B cell (primary cell): ENCODE results near the gene MRPL10. TPM values are rescaled to one million over a fixed set of nuclear protein-coding genes. Genes with fewer than 3 reads are reported as not detected.

Source experiments
- ATAC-seq: fragments of 200-7000 bp; cut with Tn5 transposase; one replicate; pipeline ENCODE4 v1.10.0; 2021; ENCODE audit warnings: low read depth, mild to moderate bottlenecking, moderate number of reproducible peaks, moderate library complexity
- CTCF ChIA-PET: fragments of 350-600 bp; sonication (Branson Sonifier 250); formaldehyde crosslinking; loops from one replicate; lab custom pipeline; 2021; ENCODE audit warnings: antibody characterized with exemption, inconsistent platforms; lab: Charles Lee
- POLR2A ChIA-PET: fragments of 350-600 bp; sonication (Branson Sonifier 250); formaldehyde crosslinking; loops from one replicate; lab custom pipeline; 2021; ENCODE audit warnings: antibody characterized with exemption; lab: Charles Lee
- DNase-seq: peaks from one replicate; pipeline ENCODE4 v3.0.0; 2013
- H2AFZ ChIP-seq: 2 replicates; pipeline ENCODE4 v1.6.1; 2012; ENCODE audit warnings: mild to moderate bottlenecking, low read depth, low read length; ENCODE audit not compliant: insufficient read depth, poor library complexity, severe bottlenecking
- H3K27ac ChIP-seq, 2 donors: 1 replicate in 1 of 2; 2 replicates in 1 of 2; pipeline ENCODE4 v1.5.1; 2012 to 2013; ENCODE audit warnings: low read length in 2 of 2, mild to moderate bottlenecking in 2 of 2, moderate library complexity in 1 of 2
- H3K27me3 ChIP-seq, 4 experiments: fragments of 200-600 bp in 1 of 4; sonication (generic) in 1 of 4; replicated peaks in 1 of 4; 1 replicate in 2 of 4; 2 replicates in 2 of 4; pipeline versions ENCODE4 v1.6.1 to v1.7.0; 2013 to 2016; ENCODE audit warnings: low read length in 3 of 4, mild to moderate bottlenecking in 2 of 4, mixed read lengths in 1 of 4, moderate library complexity in 1 of 4; ENCODE audit not compliant: insufficient read depth in 4 of 4, control insufficient read depth in 3 of 4; ENCODE audit errors: control extremely low read depth in 1 of 4
- H3K36me3 ChIP-seq, 2 experiments: replicated peaks in 1 of 2; 1 replicate in 1 of 2; 2 replicates in 1 of 2; pipeline versions ENCODE4 v1.6.1 to v1.7.1; 2013; ENCODE audit warnings: low read length in 1 of 2; ENCODE audit not compliant: insufficient read depth in 2 of 2, control insufficient read depth in 1 of 2; ENCODE audit errors: control extremely low read depth in 1 of 2, extremely low read depth in 1 of 2
- H3K4me1 ChIP-seq, 2 donors: fragments of 200-600 bp in 1 of 2; sonication (generic) in 1 of 2; 1 replicate in 1 of 2; 2 replicates in 1 of 2; pipeline versions ENCODE4 v1.5.1 to v1.6.1; 2013 to 2017; ENCODE audit warnings: low read length in 2 of 2; ENCODE audit not compliant: control insufficient read depth in 2 of 2, insufficient read depth in 2 of 2
- H3K4me2 ChIP-seq: replicated peaks from 2 replicates; pipeline ENCODE3; 2012; ENCODE audit warnings: mild to moderate bottlenecking, low read depth, low read length; ENCODE audit not compliant: poor library complexity, severe bottlenecking
- H3K4me3 ChIP-seq, 5 experiments: fragments of 200-600 bp in 1 of 5; sonication (generic) in 1 of 5; 1 replicate in 3 of 5; 2 replicates in 2 of 5; pipeline versions ENCODE4 v1.5.1 to v1.7.0; 2011 to 2016; ENCODE audit warnings: low read length in 4 of 5, mild to moderate bottlenecking in 4 of 5, low read depth in 2 of 5, control low read depth in 1 of 5, moderate library complexity in 1 of 5; ENCODE audit not compliant: insufficient read depth in 1 of 5; ENCODE audit errors: control extremely low read depth in 1 of 5, extremely low read depth in 1 of 5
- H3K79me2 ChIP-seq: fragments of 200-600 bp; sonication (generic); one replicate; pipeline ENCODE4 v1.6.0; 2016; ENCODE audit warnings: low read length; ENCODE audit not compliant: control insufficient read depth, insufficient read depth
- H3K9ac ChIP-seq: fragments of 200-600 bp; sonication (generic); 2 replicates; pipeline ENCODE4 v1.6.1; 2017; ENCODE audit warnings: mild to moderate bottlenecking, low read length, moderate library complexity
- H3K9me3 ChIP-seq, 3 donors: one replicate each; pipeline versions ENCODE4 v1.6.1 to v1.7.1; 2013; ENCODE audit warnings: low read length in 2 of 3; ENCODE audit not compliant: control insufficient read depth in 2 of 3, insufficient read depth in 1 of 3; ENCODE audit errors: control extremely low read depth in 1 of 3
- H4K20me1 ChIP-seq: 2 replicates; pipeline ENCODE4 v1.6.0; 2012; ENCODE audit warnings: mild to moderate bottlenecking, low read length; ENCODE audit not compliant: insufficient read depth, control insufficient read depth, poor library complexity, severe bottlenecking
- H3K27ac Mint-ChIP-seq: one replicate; pipeline ENCODE4 v1.8.0; 2021; ENCODE audit warnings: mixed read lengths
- H3K27me3 Mint-ChIP-seq: one replicate; pipeline ENCODE4 v1.8.0; 2021; ENCODE audit warnings: mixed read lengths
- H3K4me1 Mint-ChIP-seq: one replicate; pipeline ENCODE4 v1.8.0; 2021; ENCODE audit warnings: mixed read lengths
- H3K4me3 Mint-ChIP-seq: one replicate; pipeline ENCODE4 v1.8.0; 2021; ENCODE audit warnings: mixed read lengths
- H3K9me3 Mint-ChIP-seq: one replicate; pipeline ENCODE4 v1.8.0; 2022; ENCODE audit warnings: mixed read lengths; ENCODE audit not compliant: insufficient read depth
- EZH2 ChIP-seq: IDR thresholded peaks from 2 replicates; pipeline ENCODE4 v1.6.1; 2012; ENCODE audit warnings: borderline replicate concordance, low read depth, mild to moderate bottlenecking, moderate library complexity, low read length; ENCODE audit not compliant: insufficient read depth, poor library complexity, severe bottlenecking
- WGBS: methylation state at CpG from one replicate; pipeline ENCODE4 v1.1.5; 2013; ENCODE audit warnings: missing lambda C conversion rate; ENCODE audit not compliant: insufficient coverage; 5-methylcytosine and 5-hydroxymethylcytosine counted together
- intact Hi-C: fragments of 100-400 bp; cut with micrococcal nuclease; formaldehyde crosslinking; loops from one replicate; pipeline ENCODE4 v1.10.0; 2022
- polyA plus RNA-seq: library from polyadenylated mRNA; depleted of rRNA; stranded (reverse); fragments of >200 nt; gene quantifications from 2 replicates; pipeline ENCODE4 v1.2.3, GENCODE V29; 2012
- total RNA-seq, 2 donors: library from RNA; stranded (reverse); fragments of 120-200 nt in 1 of 2; gene quantifications; 1 replicate in 1 of 2; 2 replicates in 1 of 2; pipeline versions ENCODE4 v1.2.3 to v1.2.4, GENCODE V29; 2013 to 2022
- TF ChIP-seq, protein P1 (sequence below): fragments of 200-600 bp; IDR thresholded peaks from one replicate; pipeline ENCODE4 v1.8.0; 2022; ENCODE audit warnings: antibody characterized with exemption, mild to moderate bottlenecking

The MRPL10 gene
- total and polyA plus RNA-seq, 2 donors (not counting 1 experiment from before 2014, with no cell fraction given) = 34.8 to 39.4 TPM

DNA sequence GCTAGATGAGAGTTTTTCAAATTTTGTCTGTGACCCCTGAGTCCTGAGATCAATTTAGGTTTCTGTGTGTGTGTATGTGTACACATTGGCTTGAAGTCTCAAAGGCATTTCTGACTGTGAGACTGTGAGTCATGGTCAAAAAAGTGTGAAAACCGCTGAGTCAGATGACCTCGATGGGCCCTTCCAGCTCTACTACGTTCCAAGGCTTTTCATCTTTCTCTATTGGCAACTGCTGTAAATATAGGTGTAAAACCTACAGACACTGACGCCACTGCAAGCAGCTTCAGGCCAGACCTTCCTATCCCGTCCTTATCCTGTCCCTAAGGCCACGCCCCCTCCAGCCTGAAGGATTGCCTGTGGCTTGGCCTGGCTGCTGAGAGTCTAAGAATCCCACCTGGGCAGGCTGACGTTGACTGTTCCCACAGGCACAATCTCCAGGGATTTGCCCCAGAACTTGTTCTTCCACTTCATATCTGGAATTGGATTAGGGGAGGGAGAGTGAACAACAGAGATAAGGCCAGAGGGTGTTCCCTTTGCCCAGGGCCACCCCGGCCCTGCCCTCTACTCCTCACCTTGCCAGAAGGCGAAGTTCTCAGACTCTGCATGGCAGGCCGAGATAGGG is 21.0 kb downstream of the MRPL10 start:
- H3K9me3 Mint-ChIP-seq = no peaks in the 10 kb centered on the region
- ATAC-seq (no peak), DNase-seq (no peak)
- Histone ChIP-seq H3K9ac (no peak overlapping the region), H3K27ac (no peak overlapping the region), H3K36me3 (peaks cover 0 to 58% of the 10 kb centered on the region in 2 experiments), H3K27me3 (no peaks in the 10 kb centered on the region), H3K4me3 (no peak overlapping the region), H3K9me3 (no peaks in the 10 kb centered on the region), H4K20me1 (no peaks in the 10 kb centered on the region), H3K79me2 (no peaks in the 10 kb centered on the region), H3K4me1 (no peaks in the 10 kb centered on the region), H3K4me2 (no peak overlapping the region), H2AFZ (no peak overlapping the region)
- WGBS = 82% methylated on average over 3 of the region's 10 CpGs
- H3K27me3 Mint-ChIP-seq = no peaks in the 10 kb centered on the region
- intact Hi-C loops = no loop called here
- H3K4me1 Mint-ChIP-seq = no peaks in the 10 kb centered on the region
- no peak overlapping the region for H3K4me3 Mint-ChIP-seq
- POLR2A ChIA-PET = interaction anchor here (0.6 kb wide), 1 partner anchor 1024 kb away, joined by 4 read pairs; no protein-coding TSS in a partner anchor
- H3K27ac Mint-ChIP-seq = peak overlapping the region; percentile 20
- TF ChIP-seq, protein P1, sequence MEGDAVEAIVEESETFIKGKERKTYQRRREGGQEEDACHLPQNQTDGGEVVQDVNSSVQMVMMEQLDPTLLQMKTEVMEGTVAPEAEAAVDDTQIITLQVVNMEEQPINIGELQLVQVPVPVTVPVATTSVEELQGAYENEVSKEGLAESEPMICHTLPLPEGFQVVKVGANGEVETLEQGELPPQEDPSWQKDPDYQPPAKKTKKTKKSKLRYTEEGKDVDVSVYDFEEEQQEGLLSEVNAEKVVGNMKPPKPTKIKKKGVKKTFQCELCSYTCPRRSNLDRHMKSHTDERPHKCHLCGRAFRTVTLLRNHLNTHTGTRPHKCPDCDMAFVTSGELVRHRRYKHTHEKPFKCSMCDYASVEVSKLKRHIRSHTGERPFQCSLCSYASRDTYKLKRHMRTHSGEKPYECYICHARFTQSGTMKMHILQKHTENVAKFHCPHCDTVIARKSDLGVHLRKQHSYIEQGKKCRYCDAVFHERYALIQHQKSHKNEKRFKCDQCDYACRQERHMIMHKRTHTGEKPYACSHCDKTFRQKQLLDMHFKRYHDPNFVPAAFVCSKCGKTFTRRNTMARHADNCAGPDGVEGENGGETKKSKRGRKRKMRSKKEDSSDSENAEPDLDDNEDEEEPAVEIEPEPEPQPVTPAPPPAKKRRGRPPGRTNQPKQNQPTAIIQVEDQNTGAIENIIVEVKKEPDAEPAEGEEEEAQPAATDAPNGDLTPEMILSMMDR = no peak
- TF ChIP-seq EZH2 = no peak
- CTCF ChIA-PET = no interaction called here

GRCh38 chr17:47808830-47809480 is 22.4 kb downstream of the MRPL10 start:
- Histone ChIP-seq H3K9me3 (no peaks in the 10 kb centered on the region), H2AFZ (no peak overlapping the region), H3K4me1 (no peaks in the 10 kb centered on the region), H3K27me3 (no peaks in the 10 kb centered on the region), H3K27ac (no peak overlapping the region), H3K79me2 (no peaks in the 10 kb centered on the region), H3K4me3 (no peak overlapping the region), H3K4me2 (no peak overlapping the region), H3K9ac (no peak overlapping the region), H3K36me3 (peaks cover 0 to 51% of the 10 kb centered on the region in 2 experiments), H4K20me1 (no peaks in the 10 kb centered on the region)
- ChIA-PET CTCF (interaction anchor here (0.6 to 0.7 kb wide), 2 partner anchors 76 to 106 kb away, joined by 3 read pairs; partner anchors contain the start of gene TBX21), POLR2A (no interaction called here)
- Mint-ChIP-seq H3K27ac (no peak overlapping the region), H3K4me1 (no peaks in the 10 kb centered on the region), H3K27me3 (no peaks in the 10 kb centered on the region), H3K4me3 (no peak overlapping the region), H3K9me3 (no peaks in the 10 kb centered on the region)
- no peak for TF ChIP-seq EZH2
- TF ChIP-seq, protein P1 = no peak
- WGBS = 97% methylated on average over 21 of the region's 22 CpGs
- DNase-seq (no peak), ATAC-seq (no peak)
- intact Hi-C loops = loop anchor here (10.0 kb wide), 1 partner anchor 114 kb away; the partner anchor contains the start of gene TBKBP1
